Mononuclear cell (primary cell): ENCODE data around the gene SLC22A24. TPM values are rescaled to one million over a fixed set of nuclear protein-coding genes. Genes with fewer than 3 reads are reported as not detected.
"Not testable (repeated sequence)": the region's sequence is repeated elsewhere in the genome, so short reads cannot be mapped to it uniquely, and the experiment has no call there.

ENCODE experiments used
- H3K27me3 ChIP-seq: 2 replicates; pipeline ENCODE4 v1.6.0; 2011; ENCODE audit warnings: low read length, control low read depth; ENCODE audit not compliant: insufficient read depth
- H3K4me1 ChIP-seq: 2 replicates; pipeline ENCODE4 v1.5.1; 2011; ENCODE audit warnings: mild to moderate bottlenecking, low read length, control low read depth; ENCODE audit not compliant: insufficient read depth
- H3K4me3 ChIP-seq: 2 replicates; pipeline ENCODE4 v1.5.1; 2011; ENCODE audit warnings: mild to moderate bottlenecking, low read length, moderate library complexity
- H3K9me3 ChIP-seq: 2 replicates; pipeline ENCODE4 v1.5.1; 2011; ENCODE audit warnings: low read depth, mild to moderate bottlenecking, control low read depth, low read length
- total RNA-seq: library from RNA; depleted of rRNA; stranded (reverse); fragments of >200 nt; gene quantifications from one replicate; pipeline ENCODE4 v1.2.3, GENCODE V29; 2012

SLC22A24 gene
- total RNA-seq: not detected

GRCh38 chr11:63144121-63144520 lies at the start of gene SLC22A24:
SLC22A24 (minus strand) TSS chr11:63144221; CDS start chr11:63143779, 442 bp downstream.
- Histone ChIP-seq H3K4me1 (no peaks in the 10 kb centered on the region), H3K4me3 (no peak within 1 kb of the TSS), H3K27me3 (no peaks in the 10 kb centered on the region)

GRCh38 chr11:63180536-63180935 lies 36.5 kb upstream of the SLC22A24 start:
- Histone ChIP-seq H3K4me1 (no peaks in the 10 kb centered on the region), H3K27me3 (peaks cover 5% of the 10 kb centered on the region), H3K4me3 (no peak overlapping the region), H3K9me3 (peaks cover 10% of the 10 kb centered on the region)

More at GRCh38 chr11:63144121-63144520, at the start of gene SLC22A24:
- no peaks in the 10 kb centered on the region for H3K9me3 ChIP-seq

GRCh38 chr11:63179432-63180041 lies 35.5 kb upstream of the SLC22A24 start:
- H3K9me3 ChIP-seq: peaks cover 10% of the 10 kb centered on the region
- peaks cover 5% of the 10 kb centered on the region for H3K27me3 ChIP-seq
- no peak overlapping the region for H3K4me3 ChIP-seq
- H3K4me1 ChIP-seq: no peaks in the 10 kb centered on the region

- no peak overlapping the region for H3K4me3 ChIP-seq
- peaks cover 10% of the 10 kb centered on the region for H3K9me3 ChIP-seq
- H3K4me1 ChIP-seq: no peaks in the 10 kb centered on the region
- peaks cover 5% of the 10 kb centered on the region for H3K27me3 ChIP-seq
Measured at GRCh38 chr11:63177872-63178271, 33.9 kb upstream of the SLC22A24 start.

- peaks cover 26% of the 10 kb centered on the region for H3K27me3 ChIP-seq
- H3K4me1 ChIP-seq: no peaks in the 10 kb centered on the region
- H3K4me3 ChIP-seq: no peak overlapping the region
- no peaks in the 10 kb centered on the region for H3K9me3 ChIP-seq
Measured at GRCh38 chr11:63165706-63166310, 21.8 kb upstream of the SLC22A24 start.

GRCh38 chr11:63155794-63156193 lies 11.8 kb upstream of the SLC22A24 start:
- H3K4me3 ChIP-seq: no peak overlapping the region
- no peaks in the 10 kb centered on the region for H3K9me3 ChIP-seq
- H3K27me3 ChIP-seq: peaks cover 4% of the 10 kb centered on the region
- H3K4me1 ChIP-seq: no peaks in the 10 kb centered on the region

- no peaks in the 10 kb centered on the region for H3K9me3 ChIP-seq
- no peak overlapping the region for H3K4me3 ChIP-seq
- H3K4me1 ChIP-seq: no peaks in the 10 kb centered on the region
- H3K27me3 ChIP-seq: no peaks in the 10 kb centered on the region
Measured at GRCh38 chr11:63146581-63146980, 2.6 kb upstream of the SLC22A24 start.

- Histone ChIP-seq H3K9me3 (no peaks in the 10 kb centered on the region), H3K4me1 (no peaks in the 10 kb centered on the region), H3K4me3 (no peak overlapping the region), H3K27me3 (no peaks in the 10 kb centered on the region)
Measured at GRCh38 chr11:63142459-63142858, 1.6 kb downstream of the SLC22A24 start.

- H3K4me3 ChIP-seq: no peak overlapping the region
- H3K4me1 ChIP-seq: no peaks in the 10 kb centered on the region
- H3K27me3 ChIP-seq: peaks cover 4% of the 10 kb centered on the region
- no peaks in the 10 kb centered on the region for H3K9me3 ChIP-seq
Measured at GRCh38 chr11:63132985-63133775, 10.8 kb downstream of the SLC22A24 start.

- H3K4me1 ChIP-seq: no peaks in the 10 kb centered on the region
- peaks cover 20% of the 10 kb centered on the region for H3K9me3 ChIP-seq
- no peaks in the 10 kb centered on the region for H3K27me3 ChIP-seq
- no peak overlapping the region for H3K4me3 ChIP-seq
Measured at GRCh38 chr11:63099555-63099954, 44.5 kb downstream of the SLC22A24 start.

- H3K27me3 ChIP-seq: peaks cover 2% of the 10 kb centered on the region
- no peaks in the 10 kb centered on the region for H3K9me3 ChIP-seq
Measured at GRCh38 chr11:63080682-63081081, 63.3 kb downstream of the SLC22A24 start.

GRCh38 chr11:63046203-63046602 lies 97.8 kb downstream of the SLC22A24 start:
- H3K9me3 ChIP-seq, H3K4me3 ChIP-seq, H3K27me3 ChIP-seq, H3K4me1 ChIP-seq: not testable (repeated sequence)

More at GRCh38 chr11:63080682-63081081, 63.3 kb downstream of the SLC22A24 start:
- H3K4me3 ChIP-seq: no peak overlapping the region
- H3K4me1 ChIP-seq: no peaks in the 10 kb centered on the region

- Histone ChIP-seq H3K27me3 (no peaks in the 10 kb centered on the region), H3K4me3 (no peak overlapping the region), H3K9me3 (no peaks in the 10 kb centered on the region), H3K4me1 (no peaks in the 10 kb centered on the region)
Measured at GRCh38 chr11:63042596-63042995, 101.4 kb downstream of the SLC22A24 start.

GRCh38 chr11:63032457-63032856 lies 111.6 kb downstream of the SLC22A24 start:
- no peak overlapping the region for H3K4me3 ChIP-seq

More at GRCh38 chr11:63032457-63032856, 111.6 kb downstream of the SLC22A24 start:
- H3K27me3 ChIP-seq: peaks cover 5% of the 10 kb centered on the region
- no peaks in the 10 kb centered on the region for H3K4me1 ChIP-seq
- no peaks in the 10 kb centered on the region for H3K9me3 ChIP-seq
